Mesenchymal stem cell (in vitro differentiated cells and primary cell): Measurements from ENCODE around the gene KRTAP10-12.

Experiments used
- DNase-seq: peaks from one replicate; pipeline ENCODE4 v3.0.0-alpha.2; 2013
- H2AFZ ChIP-seq: one replicate; pipeline ENCODE4 v1.6.1; 2013; ENCODE audit warnings: low read depth, mild to moderate bottlenecking, control low read depth, inconsistent platforms, low read length, moderate library complexity
- H2AK5ac ChIP-seq: 2 replicates; pipeline ENCODE4 v1.6.1; 2013; ENCODE audit warnings: low read length, moderate library complexity, mild to moderate bottlenecking, inconsistent platforms; ENCODE audit not compliant: severe bottlenecking
- H2BK120ac ChIP-seq: one replicate; pipeline ENCODE4 v1.6.1; 2013; ENCODE audit warnings: low read depth, mild to moderate bottlenecking, inconsistent platforms, low read length, moderate library complexity
- H2BK12ac ChIP-seq, 2 experiments: one replicate each; pipeline ENCODE4 v1.6.1; 2013; ENCODE audit warnings: inconsistent platforms in 2 of 2, low read length in 2 of 2, mild to moderate bottlenecking in 2 of 2, moderate library complexity in 2 of 2, control low read depth in 1 of 2
- H2BK15ac ChIP-seq: one replicate; pipeline ENCODE4 v1.6.1; 2013; ENCODE audit warnings: mild to moderate bottlenecking, low read depth, inconsistent platforms; ENCODE audit not compliant: poor library complexity, severe bottlenecking
- H2BK5ac ChIP-seq: 2 replicates; pipeline ENCODE4 v1.6.1; 2013; ENCODE audit warnings: low read depth, mild to moderate bottlenecking, low read length, control low read depth, inconsistent platforms; ENCODE audit not compliant: poor library complexity, severe bottlenecking
- H3K14ac ChIP-seq, 2 experiments: one replicate each; pipeline ENCODE4 v1.6.1; 2013; ENCODE audit warnings: inconsistent platforms in 2 of 2, low read length in 2 of 2, control low read depth in 1 of 2, mild to moderate bottlenecking in 1 of 2, moderate library complexity in 1 of 2
- H3K18ac ChIP-seq, 2 experiments: one replicate each; pipeline ENCODE4 v1.6.1; 2013; ENCODE audit warnings: inconsistent platforms in 2 of 2, low read length in 2 of 2, control low read depth in 1 of 2, low read depth in 1 of 2, mild to moderate bottlenecking in 1 of 2
- H3K23ac ChIP-seq, 2 experiments: one replicate each; pipeline ENCODE4 v1.6.1; 2013; ENCODE audit warnings: inconsistent platforms in 2 of 2, low read length in 2 of 2, mild to moderate bottlenecking in 2 of 2, moderate library complexity in 2 of 2, control low read depth in 1 of 2
- H3K27ac ChIP-seq: 2 replicates; pipeline ENCODE4 v1.5.1; 2013; ENCODE audit warnings: mild to moderate bottlenecking, moderate library complexity, low read length, control low read depth, inconsistent platforms; ENCODE audit not compliant: poor library complexity, severe bottlenecking
- H3K27me3 ChIP-seq, 2 experiments: 2 replicates each; pipeline versions ENCODE4 v1.6.1 to v1.7.0; 2013; ENCODE audit warnings: low read length in 2 of 2, mild to moderate bottlenecking in 2 of 2, moderate library complexity in 2 of 2, control low read depth in 1 of 2, inconsistent platforms in 1 of 2; ENCODE audit not compliant: control insufficient read depth in 1 of 2, insufficient read depth in 1 of 2
- H3K36me3 ChIP-seq, 2 experiments: 2 replicates each; pipeline versions ENCODE4 v1.6.1 to v1.7.0; 2013; ENCODE audit warnings: low read length in 2 of 2, control low read depth in 1 of 2, inconsistent platforms in 1 of 2, low read depth in 1 of 2, mild to moderate bottlenecking in 1 of 2; ENCODE audit not compliant: insufficient read depth in 2 of 2, control insufficient read depth in 1 of 2
- H3K4ac ChIP-seq, 2 experiments: one replicate each; pipeline ENCODE4 v1.6.1; 2013; ENCODE audit warnings: inconsistent platforms in 2 of 2, low read length in 2 of 2, mild to moderate bottlenecking in 2 of 2, moderate library complexity in 2 of 2, control low read depth in 1 of 2, low read depth in 1 of 2
- H3K4me1 ChIP-seq: 2 replicates; pipeline ENCODE4 v1.6.1; 2013; ENCODE audit warnings: low read depth, low read length, control low read depth; ENCODE audit not compliant: control insufficient read depth, insufficient read depth
- H3K4me2 ChIP-seq: 2 replicates; pipeline ENCODE4 v1.6.1; 2013; ENCODE audit warnings: low read length, mild to moderate bottlenecking, inconsistent platforms; ENCODE audit not compliant: poor library complexity, severe bottlenecking
- H3K4me3 ChIP-seq, 2 experiments: 2 replicates each; pipeline versions ENCODE4 v1.5.1 to v1.7.0; 2013; ENCODE audit warnings: low read length in 2 of 2, mild to moderate bottlenecking in 2 of 2, control low read depth in 1 of 2, low read depth in 1 of 2; ENCODE audit not compliant: insufficient read depth in 1 of 2
- H3K79me1 ChIP-seq: replicated peaks from 2 replicates; pipeline ENCODE4 v1.6.1; 2013; ENCODE audit warnings: mild to moderate bottlenecking, control low read depth, low read length, inconsistent platforms; ENCODE audit not compliant: poor library complexity, severe bottlenecking
- H3K9ac ChIP-seq: 2 replicates; pipeline ENCODE4 v1.7.0; 2013; ENCODE audit warnings: mild to moderate bottlenecking, low read length, moderate library complexity
- H3K9me3 ChIP-seq: 2 replicates; pipeline ENCODE4 v1.7.0; 2013; ENCODE audit warnings: mild to moderate bottlenecking, low read length; ENCODE audit not compliant: control insufficient read depth
- H4K8ac ChIP-seq: one replicate; pipeline ENCODE4 v1.6.1; 2013; ENCODE audit warnings: inconsistent platforms, mild to moderate bottlenecking, low read length, moderate library complexity
- H4K91ac ChIP-seq: one replicate; pipeline ENCODE4 v1.6.1; 2013; ENCODE audit warnings: mild to moderate bottlenecking, low read length, inconsistent platforms
- WGBS: methylation state at CpG from one replicate; pipeline ENCODE4 v1.1.7; 2013; ENCODE audit warnings: mixed read lengths; 5-methylcytosine and 5-hydroxymethylcytosine counted together

KRTAP10-12 gene

GRCh38 chr21:44720170-44720569 lies 23.2 kb downstream of the KRTAP10-12 start:
- H3K4me3 ChIP-seq, result no peak overlapping the region
- no peaks in the 10 kb centered on the region for H3K9me3 ChIP-seq
- H3K4me1 ChIP-seq, result no peaks in the 10 kb centered on the region
- no peaks in the 10 kb centered on the region for H3K79me1 ChIP-seq
- no peak overlapping the region for H4K91ac ChIP-seq
- peaks cover 52 to 65% of the 10 kb centered on the region in 2 experiments for H3K27me3 ChIP-seq
- H3K27ac ChIP-seq, result no peak overlapping the region
- no peak overlapping the region for H2BK15ac ChIP-seq
- no peak for DNase-seq
- 63% methylated on average over 1 of the region's 2 CpGs for WGBS
- no peak overlapping the region for H3K4ac ChIP-seq
- H3K36me3 ChIP-seq, result no peaks in the 10 kb centered on the region
- no peak overlapping the region for H2AK5ac ChIP-seq
- H2BK120ac ChIP-seq, result no peak overlapping the region
- H4K8ac ChIP-seq, result no peak overlapping the region
- H3K14ac ChIP-seq, result no peak overlapping the region
- no peak overlapping the region for H2BK5ac ChIP-seq
- no peak overlapping the region for H3K18ac ChIP-seq
- no peak overlapping the region for H2AFZ ChIP-seq
- H3K9ac ChIP-seq, result no peak overlapping the region
- H3K23ac ChIP-seq, result no peak overlapping the region
- H2BK12ac ChIP-seq, result no peak overlapping the region
- H3K4me2 ChIP-seq, result no peak overlapping the region

DNA sequence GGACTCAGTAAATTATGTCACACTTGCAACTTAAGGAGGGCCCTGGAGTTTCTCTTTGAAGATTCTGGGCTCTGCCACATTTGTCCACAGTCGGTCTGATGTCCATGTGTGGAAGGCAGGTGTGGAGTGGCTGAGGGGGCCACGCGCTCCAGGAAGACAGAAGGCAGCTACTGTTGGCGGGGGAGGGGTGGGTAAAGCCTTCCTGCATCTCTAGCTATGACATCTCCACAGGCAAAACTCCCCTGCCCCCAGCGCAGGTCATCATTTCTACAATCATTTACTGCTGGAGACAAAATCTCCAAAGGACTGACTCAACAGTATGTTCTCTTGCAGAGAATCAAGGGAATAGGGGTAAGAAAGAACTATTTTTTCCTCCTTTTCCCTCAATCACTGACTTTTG lies 25.8 kb downstream of the KRTAP10-12 start:
- H3K36me3 ChIP-seq, result no peaks in the 10 kb centered on the region
- no peak overlapping the region for H3K14ac ChIP-seq
- no peak overlapping the region for H4K8ac ChIP-seq
- H3K4me2 ChIP-seq, result no peak overlapping the region
- H3K4me1 ChIP-seq, result no peaks in the 10 kb centered on the region
- WGBS, result 79% methylated on average over 5 of the region's 5 CpGs
- no peak overlapping the region for H3K9ac ChIP-seq
- no peak overlapping the region for H2AFZ ChIP-seq
- no peak overlapping the region for H2BK120ac ChIP-seq
- H2AK5ac ChIP-seq, result no peak overlapping the region
- H3K27me3 ChIP-seq, result peaks cover 60 to 74% of the 10 kb centered on the region in 2 experiments
- H3K27ac ChIP-seq, result no peak overlapping the region
- no peak for DNase-seq
- peak overlapping the region in 1 of 2 experiments; percentile 32 for H3K4me3 ChIP-seq
- H2BK5ac ChIP-seq, result no peak overlapping the region
- H3K79me1 ChIP-seq, result no peaks in the 10 kb centered on the region
- H3K18ac ChIP-seq, result no peak overlapping the region
- no peak overlapping the region for H4K91ac ChIP-seq
- no peak overlapping the region for H2BK12ac ChIP-seq
- H3K4ac ChIP-seq, result no peak overlapping the region
- H3K23ac ChIP-seq, result no peak overlapping the region
- no peak overlapping the region for H2BK15ac ChIP-seq
- no peaks in the 10 kb centered on the region for H3K9me3 ChIP-seq

DNA sequence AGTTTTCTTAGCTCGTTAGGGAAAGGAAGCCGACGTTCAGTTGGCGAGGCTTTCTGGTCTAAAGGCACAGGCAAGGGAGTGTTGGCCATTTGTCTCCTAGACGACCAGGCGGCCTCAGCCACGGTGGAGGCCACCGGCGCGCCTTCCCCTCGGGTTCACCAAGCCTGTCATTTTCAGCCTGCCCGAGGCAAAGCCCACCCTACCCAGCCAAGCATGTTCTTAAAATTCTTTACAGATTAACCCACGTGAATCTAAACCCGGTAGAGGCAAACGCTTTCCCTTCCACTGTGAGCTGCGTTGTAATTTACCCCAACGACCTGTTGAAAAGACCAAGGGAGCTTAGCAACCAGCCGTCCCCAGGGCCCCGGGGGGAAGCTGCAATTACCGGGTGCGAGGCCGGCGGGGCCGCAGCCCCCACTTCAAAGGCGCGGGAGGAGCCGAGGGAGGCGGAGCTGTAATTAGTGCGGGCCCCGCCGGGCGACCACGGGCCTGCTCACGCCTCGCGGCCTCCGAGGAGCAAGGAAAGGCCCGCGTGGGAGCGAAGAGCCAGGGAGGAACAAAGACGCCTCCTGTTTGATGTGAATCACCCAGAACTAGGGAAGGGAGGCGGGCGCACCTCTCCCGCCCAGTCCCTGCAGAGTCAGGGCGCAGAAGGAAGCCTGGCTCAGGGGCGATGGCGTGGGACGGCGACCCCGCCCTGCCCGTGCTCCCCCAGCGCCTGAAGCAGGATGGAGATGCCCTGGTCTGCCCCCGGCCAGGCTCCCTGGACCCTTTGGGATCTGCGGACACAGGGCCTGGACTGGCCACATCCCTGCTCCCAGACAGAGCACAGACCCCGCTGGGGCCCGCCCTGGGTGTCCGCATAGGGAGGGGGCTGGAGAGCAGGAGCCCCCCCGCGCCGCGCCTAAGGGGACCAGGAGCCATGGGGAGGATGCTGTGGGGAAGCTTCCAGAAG lies 26.5 kb downstream of the KRTAP10-12 start:
- H3K4me1 ChIP-seq, result no peaks in the 10 kb centered on the region
- WGBS, result 33% methylated on average over 61 of the region's 61 CpGs
- no peak overlapping the region for H3K4ac ChIP-seq
- H3K4me3 ChIP-seq, result no peak overlapping the region
- H2BK15ac ChIP-seq, result no peak overlapping the region
- H4K8ac ChIP-seq, result no peak overlapping the region
- no peak overlapping the region for H2BK5ac ChIP-seq
- H2AK5ac ChIP-seq, result no peak overlapping the region
- H2AFZ ChIP-seq, result no peak overlapping the region
- no peak overlapping the region for H3K14ac ChIP-seq
- no peaks in the 10 kb centered on the region for H3K36me3 ChIP-seq
- H3K23ac ChIP-seq, result no peak overlapping the region
- H3K27ac ChIP-seq, result no peak overlapping the region
- no peak overlapping the region for H3K18ac ChIP-seq
- H4K91ac ChIP-seq, result no peak overlapping the region
- no peak overlapping the region for H3K9ac ChIP-seq
- H2BK120ac ChIP-seq, result no peak overlapping the region
- peaks cover 60 to 67% of the 10 kb centered on the region in 2 experiments for H3K27me3 ChIP-seq
- no peaks in the 10 kb centered on the region for H3K9me3 ChIP-seq
- DNase-seq, result no peak
- H2BK12ac ChIP-seq, result no peak overlapping the region
- no peaks in the 10 kb centered on the region for H3K79me1 ChIP-seq
- no peak overlapping the region for H3K4me2 ChIP-seq

GRCh38 chr21:44724196-44724595 lies 27.2 kb downstream of the KRTAP10-12 start:
- no peak overlapping the region for H2BK5ac ChIP-seq
- peak overlapping the region in 1 of 2 experiments; percentile 26 for H3K23ac ChIP-seq
- H3K27me3 ChIP-seq, result peaks cover 54 to 65% of the 10 kb centered on the region in 2 experiments
- H2BK120ac ChIP-seq, result no peak overlapping the region
- no peaks in the 10 kb centered on the region for H3K9me3 ChIP-seq
- H3K9ac ChIP-seq, result no peak overlapping the region
- no peak overlapping the region for H2BK12ac ChIP-seq
- H3K4me2 ChIP-seq, result no peak overlapping the region
- no peak overlapping the region for H3K4ac ChIP-seq
- H3K79me1 ChIP-seq, result no peaks in the 10 kb centered on the region
- H4K8ac ChIP-seq, result no peak overlapping the region
- no peak overlapping the region for H3K4me3 ChIP-seq
- no peak overlapping the region for H2BK15ac ChIP-seq
- no peaks in the 10 kb centered on the region for H3K36me3 ChIP-seq
- no peak overlapping the region for H3K18ac ChIP-seq
- H2AK5ac ChIP-seq, result no peak overlapping the region
- no peaks in the 10 kb centered on the region for H3K4me1 ChIP-seq
- WGBS, result 87% methylated on average over 6 of the region's 7 CpGs
- H3K27ac ChIP-seq, result no peak overlapping the region
- no peak overlapping the region for H2AFZ ChIP-seq
- no peak for DNase-seq
- no peak overlapping the region for H4K91ac ChIP-seq
- H3K14ac ChIP-seq, result no peak overlapping the region
